Activated CD8-positive, alpha-beta T cell treated with anti-CD3 and anti-CD28 coated beads, Interleukin-2, amount 10 ng/mL, durations not matched to agents 7 days and 5 days (primary cell): ENCODE data around the gene TMEM267. TPM values are rescaled to one million over a fixed set of nuclear protein-coding genes. Genes with fewer than 3 reads are reported as not detected.

Experiments
- ATAC-seq: fragments of 150-1000 bp; cut with Tn5 transposase; one replicate; pipeline ENCODE4 v1.10.0; 2021; ENCODE audit warnings: moderate library complexity
- CTCF ChIA-PET: fragments of 350-600 bp; sonication (Branson Sonifier 250); formaldehyde crosslinking; loops from one replicate; lab custom pipeline; 2021; ENCODE audit warnings: antibody characterized with exemption; lab: Charles Lee
- POLR2A ChIA-PET: fragments of 350-600 bp; sonication (Branson Sonifier 250); formaldehyde crosslinking; loops from one replicate; lab custom pipeline; 2021; ENCODE audit warnings: antibody characterized with exemption; lab: Charles Lee
- DNase-seq: peaks from one replicate; pipeline ENCODE4 v3.0.0-alpha.2; 2020
- H3K27ac Mint-ChIP-seq: one replicate; pipeline ENCODE4 v1.8.0; 2021; ENCODE audit warnings: mild to moderate bottlenecking, mixed read lengths
- H3K27me3 Mint-ChIP-seq: one replicate; pipeline ENCODE4 v1.8.0; 2021; ENCODE audit warnings: low read depth, mixed read lengths
- H3K36me3 Mint-ChIP-seq: one replicate; pipeline ENCODE4 v1.8.0; 2021; ENCODE audit warnings: low read depth, mixed read lengths
- H3K4me1 Mint-ChIP-seq: one replicate; pipeline ENCODE4 v1.8.0; 2021; ENCODE audit warnings: low read depth, mixed read lengths
- H3K4me3 Mint-ChIP-seq: one replicate; pipeline ENCODE4 v1.8.0; 2021; ENCODE audit warnings: mild to moderate bottlenecking, mixed read lengths
- H3K9me3 Mint-ChIP-seq: one replicate; pipeline ENCODE4 v1.8.0; 2022; ENCODE audit warnings: mixed read lengths; ENCODE audit not compliant: insufficient read depth
- total RNA-seq, 2 experiments: library from RNA; stranded (reverse); gene quantifications; one replicate each; pipeline ENCODE4 v1.2.3, GENCODE V29; 2021

The TMEM267 gene
- total RNA-seq, 2 experiments from 2014 or later: 12.8 to 13.6 TPM

DNA sequence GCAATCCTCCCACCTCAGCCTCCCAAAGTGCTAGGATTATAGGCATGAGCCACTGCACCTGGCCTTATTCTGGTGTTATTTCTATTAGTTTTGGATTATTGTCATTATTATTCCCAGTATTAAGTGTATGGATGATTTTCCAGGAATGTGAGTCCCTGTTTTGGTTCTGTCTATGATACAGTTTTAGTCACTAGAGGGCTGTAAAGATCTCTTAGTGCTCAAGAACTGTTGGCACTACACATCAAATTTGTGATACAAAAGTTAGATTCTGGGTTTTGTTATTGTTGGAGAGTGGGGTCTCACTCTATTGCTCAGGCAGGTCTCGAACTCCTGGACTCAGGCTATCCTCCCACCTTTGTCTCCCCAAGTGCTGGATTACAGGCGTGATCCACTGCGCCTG, 83.6 kb downstream of the TMEM267 start:
- Mint-ChIP-seq H3K27me3 (peaks cover 7% of the 10 kb centered on the region), H3K27ac (no peak overlapping the region), H3K4me3 (no peak overlapping the region), H3K36me3 (peaks cover 31% of the 10 kb centered on the region), H3K4me1 (peaks cover 23% of the 10 kb centered on the region), H3K9me3 (peaks cover 8% of the 10 kb centered on the region)
- DNase-seq (no peak), ATAC-seq (no peak)
- ChIA-PET POLR2A (interaction anchor here (1.1 kb wide), 1 partner anchor 84 kb away, joined by 4 read pairs; the partner anchor contains the start of gene TMEM267), CTCF (interaction anchor here (3.2 kb wide), 1 partner anchor 11 kb away, joined by 9 read pairs; no protein-coding TSS in a partner anchor)

DNA sequence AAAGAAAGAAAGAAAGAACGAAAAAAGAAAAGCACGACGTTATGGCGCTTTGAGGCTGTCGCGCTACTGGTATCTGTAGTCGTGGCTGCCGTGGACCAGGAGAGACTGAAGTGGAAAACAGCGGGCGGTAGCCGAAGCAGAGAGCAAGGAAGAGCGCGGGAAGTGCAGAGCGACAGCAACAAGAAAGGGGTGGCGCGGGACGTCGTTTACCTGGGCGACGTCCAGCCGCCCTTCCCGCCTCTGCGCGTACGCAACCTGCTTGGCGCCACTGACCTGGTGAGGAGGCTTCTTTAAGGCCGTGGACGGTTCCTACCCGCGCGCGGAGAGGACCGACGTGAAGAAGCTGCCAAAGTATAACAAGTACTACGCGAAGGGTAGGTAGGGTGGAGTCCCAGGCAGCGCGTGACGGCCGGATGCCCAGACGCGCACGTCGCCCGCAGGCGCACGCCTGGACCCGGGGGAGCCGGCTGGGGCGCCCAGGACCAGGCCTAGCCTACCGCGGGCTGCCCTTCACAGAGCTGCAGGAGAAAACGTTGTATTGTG, 86.8 kb downstream of the TMEM267 start:
- CTCF ChIA-PET: interaction anchor here (1.0 to 3.2 kb wide), 6 partner anchors 7 to 291 kb away, joined by 3 to 16 read pairs (median 6); partner anchors contain the start of gene TMEM267
- H3K4me3 Mint-ChIP-seq: peak overlapping the region; percentile 98
- ATAC-seq (peak; percentile 99), DNase-seq (peak; percentile 78)
- H3K4me1 Mint-ChIP-seq: peaks cover 24% of the 10 kb centered on the region
- peak overlapping the region; percentile 99 for H3K27ac Mint-ChIP-seq
- H3K36me3 Mint-ChIP-seq: peaks cover 27% of the 10 kb centered on the region
- no peaks in the 10 kb centered on the region for H3K9me3 Mint-ChIP-seq
- POLR2A ChIA-PET: interaction anchor here (1.3 to 4.1 kb wide), 5 partner anchors 84 to 331 kb away, joined by 4 to 47 read pairs (median 5); partner anchors contain the start of genes HMGCS1, TMEM267 and ZNF131
- no peaks in the 10 kb centered on the region for H3K27me3 Mint-ChIP-seq

Other genes with a start within 250 kb of the TMEM267 start
- gene HMGCS1, start 170.5 kb downstream of the TMEM267 start, total RNA-seq: 10 to 100 TPM; 82.4 to 90.6 TPM
- gene CCL28, start 71.5 kb downstream of the TMEM267 start, total RNA-seq: 10 to 100 TPM; 10.8 to 11.9 TPM
- gene C5orf34, start 31.3 kb upstream of the TMEM267 start, total RNA-seq: 10 to 100 TPM in 1 of 2 experiments, 1 to 10 TPM in 1; 7.7 to 10.3 TPM
- 10 to 100 TPM; 31.8 to 36.3 TPM for gene PAIP1, start 73.2 kb upstream of the TMEM267 start, total RNA-seq
- gene NNT, start 119.3 kb upstream of the TMEM267 start, total RNA-seq: 100 to 1,000 TPM; 103 to 104 TPM